Testis (tissue), 3 donors: ENCODE data around the gene TPRN. TPM values are rescaled to one million over a fixed set of nuclear protein-coding genes. Genes with fewer than 3 reads are reported as not detected.
"Not testable (repeated sequence)": the region's sequence is repeated elsewhere in the genome, so short reads cannot be mapped to it uniquely, and the experiment has no call there.

Experiments
- DNase-seq: peaks from one replicate; pipeline ENCODE4 v3.0.0-alpha.2; 2019
- H3K27ac ChIP-seq, 2 donors: fragments of 200-600 bp; sonication (generic); one replicate each; pipeline ENCODE4 v1.5.1; 2019
- H3K27me3 ChIP-seq: fragments of 200-600 bp; sonication (generic); one replicate; pipeline ENCODE4 v1.5.1; 2019
- H3K36me3 ChIP-seq: fragments of 200-600 bp; sonication (generic); one replicate; pipeline ENCODE4 v1.5.1; 2017; ENCODE audit warnings: low read depth; ENCODE audit errors: missing control alignments
- H3K4me1 ChIP-seq: fragments of 200-600 bp; sonication (generic); one replicate; pipeline ENCODE4 v1.5.1; 2019
- H3K4me3 ChIP-seq, 2 donors: fragments of 200-600 bp; sonication (generic); one replicate each; pipeline ENCODE4 v1.5.1; 2017 to 2019
- H3K9me3 ChIP-seq: fragments of 200-600 bp; sonication (generic); one replicate; pipeline ENCODE4 v1.5.1; 2017
- CTCF ChIP-seq, 3 experiments: fragments of 450-650 bp in 2 of 3; fragments of 200-600 bp in 1 of 3; sonication (generic) in 1 of 3; IDR thresholded peaks; one replicate each; pipeline ENCODE4 v1.5.1; 2016 to 2019; ENCODE audit warnings: antibody characterized with exemption in 3 of 3, mild to moderate bottlenecking in 2 of 3, moderate library complexity in 1 of 3
- POLR2A ChIP-seq: fragments of 450-650 bp; IDR thresholded peaks from one replicate; pipeline ENCODE4 v1.6.1; 2017; ENCODE audit warnings: antibody characterized with exemption, mild to moderate bottlenecking, moderate library complexity
- WGBS, 2 donors: methylation state at CpG; one replicate each; pipeline ENCODE4 v1.1.5; 2018; 5-methylcytosine and 5-hydroxymethylcytosine counted together
- intact Hi-C: fragments of 100-400 bp; cut with DNase I; formaldehyde crosslinking; loops from one replicate; pipeline ENCODE4 v1.15.1; 2023; ENCODE audit warnings: low total_unique reads
- polyA plus RNA-seq: library from polyadenylated mRNA; stranded (reverse); fragments of 350-450 nt; fragmentation: Illumina TruSeq; extraction: RNeasy Lipid Tissue Mini Kit (QIAGEN cat#74804); gene quantifications from one replicate; pipeline ENCODE4 v1.2.3, GENCODE V29; 2014; ENCODE audit warnings: low read depth, low replicate concordance; ENCODE audit not compliant: insufficient read depth
- total RNA-seq, 2 donors: library from RNA; depleted of rRNA; stranded (reverse); fragments of >200 nt; gene quantifications; one replicate each; pipeline ENCODE4 v1.2.3, GENCODE V29; 2016

The TPRN gene
- total and polyA plus RNA-seq, 3 donors from 2014 or later = 17.2 to 35.2 (median 25.9) TPM

GRCh38 chr9:137245450-137246421, 45.2 kb upstream of the TPRN start:
- intact Hi-C loops = no loop called here
- Histone ChIP-seq H3K9me3 (no peaks in the 10 kb centered on the region), H3K4me3 (no peak overlapping the region), H3K36me3 (no peaks in the 10 kb centered on the region), H3K27me3 (no peaks in the 10 kb centered on the region), H3K27ac (no peak overlapping the region), H3K4me1 (peaks cover 39% of the 10 kb centered on the region)
- TF ChIP-seq CTCF (IDR thresholded peaks at IDR 0.05) (no peak), POLR2A (no peak)
- 89 to 94% methylated on average over 18 to 24 of the region's 25 CpGs for WGBS, 2 donors
- DNase-seq = no peak

- 79 to 90% methylated on average over 6 to 36 of the region's 36 CpGs for WGBS, 2 donors
- no peaks in the 10 kb centered on the region for H3K9me3 ChIP-seq
- H3K4me3 ChIP-seq = no peak overlapping the region
- H3K27ac ChIP-seq = no peak overlapping the region
- H3K27me3 ChIP-seq = no peaks in the 10 kb centered on the region
- no peak for TF ChIP-seq CTCF (IDR thresholded peaks at IDR 0.05)
- intact Hi-C loops = no loop called here
- no peaks in the 10 kb centered on the region for H3K36me3 ChIP-seq
- peaks cover 31% of the 10 kb centered on the region for H3K4me1 ChIP-seq
- DNase-seq = no peak
These were observed 44.2 kb upstream of the TPRN start for GRCh38 chr9:137244486-137245449.

- H3K36me3 ChIP-seq = no peaks in the 10 kb centered on the region
- intact Hi-C loops = no loop called here
- no peaks in the 10 kb centered on the region for H3K27me3 ChIP-seq
- WGBS, 2 donors = 65 to 80% methylated on average over 9 to 15 of the region's 15 CpGs
- H3K4me3 ChIP-seq = no peak overlapping the region
- H3K27ac ChIP-seq = no peak overlapping the region
- no peak for DNase-seq
- peaks cover 29% of the 10 kb centered on the region for H3K4me1 ChIP-seq
- no peaks in the 10 kb centered on the region for H3K9me3 ChIP-seq
- no peak for TF ChIP-seq POLR2A
- TF ChIP-seq CTCF (IDR thresholded peaks at IDR 0.05) = no peak
These were observed 43.3 kb upstream of the TPRN start for GRCh38 chr9:137243626-137244485.

GRCh38 chr9:137243266-137243625, 42.7 kb upstream of the TPRN start:
- not testable (repeated sequence) for H3K27ac ChIP-seq

More at GRCh38 chr9:137243266-137243625, 42.7 kb upstream of the TPRN start:
- intact Hi-C loops, H3K36me3 ChIP-seq, H3K27me3 ChIP-seq, H3K4me3 ChIP-seq, H3K9me3 ChIP-seq, DNase-seq: not testable (repeated sequence)
- H3K4me1 ChIP-seq = peaks cover 35% of the 10 kb centered on the region
- WGBS, 2 donors = 86 to 88% methylated on average over 15 to 18 of the region's 18 CpGs
